Activated naive CD8-positive, alpha-beta T cell treated with anti-CD3 and anti-CD28 coated beads, Interleukin-2, amount 50 U/mL, for 24 hours (primary cell): ENCODE results near the gene NID1.
"Not testable (repeated sequence)": the region's sequence is repeated elsewhere in the genome, so short reads cannot be mapped to it uniquely, and the experiment has no call there.

Experiments
- ATAC-seq: fragments of 150-1000 bp; cut with Tn5 transposase; one replicate; pipeline ENCODE4 v1.10.0; 2021
- DNase-seq: peaks from one replicate; pipeline ENCODE4 v3.0.0; 2021
- H3K27ac Mint-ChIP-seq: one replicate; pipeline ENCODE4 v1.8.0; 2021; ENCODE audit warnings: mild to moderate bottlenecking, mixed read lengths
- H3K27me3 Mint-ChIP-seq: one replicate; pipeline ENCODE4 v1.8.0; 2021; ENCODE audit warnings: mixed read lengths
- H3K36me3 Mint-ChIP-seq: one replicate; pipeline ENCODE4 v1.8.0; 2021; ENCODE audit warnings: low read depth, mixed read lengths
- H3K4me1 Mint-ChIP-seq: one replicate; pipeline ENCODE4 v1.8.0; 2021; ENCODE audit warnings: mixed read lengths
- H3K4me3 Mint-ChIP-seq: one replicate; pipeline ENCODE4 v1.8.0; 2021; ENCODE audit warnings: mild to moderate bottlenecking, moderate library complexity, mixed read lengths
- H3K9me3 Mint-ChIP-seq: one replicate; pipeline ENCODE4 v1.8.0; 2021; ENCODE audit warnings: mixed read lengths

Gene NID1

DNA sequence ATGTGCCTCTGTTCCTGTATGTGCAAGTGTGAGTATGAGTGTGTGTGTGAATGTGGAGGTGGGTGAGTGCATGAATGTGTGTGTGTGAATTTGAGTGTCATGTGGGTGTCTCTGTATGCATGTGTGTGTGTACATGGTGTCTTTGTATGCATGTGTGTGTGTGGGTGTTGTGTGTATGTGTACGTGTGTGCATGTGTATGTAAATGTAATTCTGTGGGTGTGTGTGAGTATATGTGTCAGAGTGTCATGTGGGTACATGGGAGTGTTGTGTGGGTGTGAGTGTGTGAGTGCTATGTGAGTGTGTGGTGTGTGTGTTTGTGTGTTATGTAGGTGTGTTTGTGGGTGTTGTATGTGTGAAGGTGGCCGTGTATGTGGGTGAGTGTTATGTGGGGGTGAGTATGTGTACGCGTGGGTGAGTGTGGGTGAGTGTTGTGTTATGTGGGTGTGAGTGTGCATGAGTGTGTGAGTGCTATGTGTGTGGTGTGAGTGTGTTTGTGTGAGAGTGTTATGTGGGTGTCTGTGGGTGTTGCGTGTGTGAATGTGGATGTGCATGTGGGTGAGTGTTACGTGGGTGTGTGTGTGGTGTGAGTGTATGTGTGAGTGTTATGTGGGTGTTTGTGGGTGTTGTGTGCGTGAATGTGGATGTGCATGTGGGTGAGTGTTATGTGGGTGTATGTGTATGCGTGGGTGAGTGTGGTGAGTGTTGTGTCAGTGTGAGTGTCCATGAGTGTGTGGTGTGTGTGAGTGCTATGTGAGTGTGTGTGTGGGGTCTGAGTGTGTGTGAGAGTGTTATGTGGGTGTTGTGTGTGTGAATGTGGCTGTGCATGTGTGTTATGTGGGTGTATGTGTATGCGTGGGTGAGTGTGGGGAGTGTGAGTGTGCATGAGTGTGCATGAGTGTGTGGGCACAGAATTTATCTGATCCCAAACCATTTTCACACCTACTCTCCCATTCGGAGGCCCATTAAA is 36.6 kb upstream of the NID1 start:
- H3K4me3 Mint-ChIP-seq = no peak overlapping the region
- peaks cover 4% of the 10 kb centered on the region for H3K27me3 Mint-ChIP-seq
- H3K4me1 Mint-ChIP-seq = peaks cover 11% of the 10 kb centered on the region
- no peak for DNase-seq
- no peak overlapping the region for H3K27ac Mint-ChIP-seq
- no peak for ATAC-seq
- peaks cover 6% of the 10 kb centered on the region for H3K36me3 Mint-ChIP-seq
- H3K9me3 Mint-ChIP-seq = peaks cover 5% of the 10 kb centered on the region

DNA sequence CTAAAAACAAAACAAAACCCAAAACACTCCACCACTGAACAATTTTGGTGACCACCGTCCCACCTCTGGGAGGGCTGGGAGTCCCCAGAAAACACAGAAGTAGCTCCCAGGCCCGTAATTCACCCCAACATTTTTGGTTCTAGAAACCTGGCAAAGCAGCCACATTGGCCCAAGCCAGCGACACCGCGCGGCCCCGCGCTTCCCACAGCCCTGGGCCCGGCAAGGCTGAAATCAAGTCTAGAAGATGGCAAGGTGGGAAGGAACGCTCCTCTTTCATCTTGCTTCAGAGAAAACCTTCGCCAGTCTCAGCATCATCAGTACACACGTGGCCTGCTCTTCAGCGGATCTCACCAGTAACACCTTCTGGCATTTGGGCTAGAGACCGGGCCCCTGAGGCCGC is 35.9 kb upstream of the NID1 start:
- Mint-ChIP-seq H3K9me3 (peaks cover 7% of the 10 kb centered on the region), H3K27ac (no peak overlapping the region), H3K27me3 (peaks cover 4% of the 10 kb centered on the region), H3K36me3 (peaks cover 7% of the 10 kb centered on the region), H3K4me1 (peaks cover 11% of the 10 kb centered on the region), H3K4me3 (no peak overlapping the region)
- no peak for DNase-seq
- no peak for ATAC-seq

DNA sequence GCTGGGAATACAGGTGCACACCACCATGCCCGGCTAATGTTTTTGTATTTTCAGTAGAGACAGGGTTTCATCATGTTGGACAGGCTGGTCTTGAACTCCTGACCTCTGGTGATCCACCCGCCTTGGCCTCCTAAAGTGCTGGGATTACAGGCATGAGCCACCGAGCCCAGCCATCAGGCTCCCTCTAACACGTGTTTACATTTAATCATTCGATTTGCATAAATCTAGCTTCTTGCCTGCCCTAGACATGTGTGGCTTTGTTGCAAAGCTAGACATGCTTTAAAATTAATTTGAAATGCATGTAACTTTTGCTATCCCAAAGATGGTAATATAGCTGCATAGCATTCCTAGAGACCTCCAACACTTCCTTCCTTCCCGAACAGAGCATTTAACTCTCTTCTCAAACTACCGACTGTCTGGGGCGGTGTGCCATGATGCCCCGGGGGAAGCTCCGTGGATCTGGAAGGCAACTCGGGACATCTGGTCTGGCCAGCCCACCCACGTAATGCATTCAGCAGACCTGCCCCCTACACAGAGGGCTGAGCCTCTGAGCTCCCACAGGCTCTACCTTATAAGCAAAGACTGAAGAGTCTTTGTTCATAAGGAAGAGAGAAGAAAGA is 34.6 kb upstream of the NID1 start:
- no peak for DNase-seq
- peaks cover 7% of the 10 kb centered on the region for H3K9me3 Mint-ChIP-seq

DNA sequence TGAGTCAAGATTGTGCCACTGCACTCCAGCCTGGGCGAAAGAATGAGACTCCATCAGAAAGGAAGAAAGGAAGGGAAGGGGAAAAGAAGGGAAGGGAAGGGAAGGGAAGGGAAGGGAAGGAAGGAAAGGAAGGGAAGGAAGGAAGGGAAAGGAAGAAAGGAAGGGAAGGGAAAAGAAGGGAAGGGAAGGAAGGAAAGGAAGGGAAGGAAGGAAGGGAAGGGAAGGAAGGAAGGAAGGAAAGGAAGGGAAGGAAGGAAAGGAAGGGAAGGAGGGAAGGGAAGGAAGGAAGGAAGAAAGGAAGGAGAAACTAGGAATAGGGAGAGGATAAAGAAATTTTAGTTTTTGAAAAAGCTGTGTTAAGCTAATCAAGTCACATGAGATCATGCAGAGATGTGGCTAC is 33.4 kb upstream of the NID1 start:
- ATAC-seq (no peak), DNase-seq (no peak)
- H3K4me1 Mint-ChIP-seq = peaks cover 7% of the 10 kb centered on the region
- H3K27ac Mint-ChIP-seq = no peak overlapping the region
- peaks cover 8% of the 10 kb centered on the region for H3K27me3 Mint-ChIP-seq
- H3K4me3 Mint-ChIP-seq = no peak overlapping the region
- H3K9me3 Mint-ChIP-seq = peaks cover 7% of the 10 kb centered on the region
- peaks cover 7% of the 10 kb centered on the region for H3K36me3 Mint-ChIP-seq

More for the DNA sequence above, 34.6 kb upstream of the NID1 start:
- peaks cover 11% of the 10 kb centered on the region for H3K4me1 Mint-ChIP-seq
- no peak overlapping the region for H3K4me3 Mint-ChIP-seq
- no peak overlapping the region for H3K27ac Mint-ChIP-seq
- H3K27me3 Mint-ChIP-seq = peaks cover 7% of the 10 kb centered on the region
- ATAC-seq = no peak
- H3K36me3 Mint-ChIP-seq = peaks cover 7% of the 10 kb centered on the region

DNA sequence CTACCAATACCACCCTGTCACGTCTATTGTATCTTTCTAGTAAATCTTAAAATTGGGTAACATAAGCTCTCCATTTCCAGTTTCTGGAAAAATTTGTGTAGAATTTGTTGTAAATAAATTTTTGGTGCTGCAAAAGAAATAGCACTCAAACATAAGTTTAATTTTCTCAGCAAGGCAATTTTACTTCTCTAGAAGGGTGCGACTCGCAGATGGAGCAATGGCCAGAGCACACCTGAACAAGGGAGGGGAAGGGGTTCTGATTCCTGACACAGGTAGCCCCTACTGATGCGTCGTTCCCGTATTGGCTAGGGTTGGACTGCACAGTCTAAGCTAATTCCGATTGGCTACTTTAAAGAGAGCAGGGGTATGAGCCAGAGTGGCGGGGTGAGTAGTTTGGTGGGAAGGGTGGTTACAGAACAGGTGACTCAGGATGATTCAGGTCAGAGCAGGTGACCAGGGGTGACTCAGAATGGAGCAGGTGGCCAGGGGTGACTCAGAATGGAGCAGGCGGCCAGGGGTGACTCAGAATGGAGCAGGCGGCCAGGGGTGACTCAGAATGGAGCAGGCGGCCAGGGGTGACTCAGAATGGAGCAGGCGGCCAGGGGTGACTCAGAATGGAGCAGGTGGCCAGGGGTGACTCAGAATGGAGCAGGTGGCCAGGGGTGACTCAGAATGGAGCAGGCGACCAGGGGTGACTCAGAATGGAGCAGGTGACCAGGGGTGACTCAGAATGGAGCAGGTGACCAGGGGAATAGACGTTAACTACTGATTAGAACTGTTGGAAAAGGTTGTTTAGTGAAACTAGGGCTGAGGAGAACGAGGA is 32.0 kb upstream of the NID1 start:
- not testable (repeated sequence) for H3K27me3 Mint-ChIP-seq, H3K4me1 Mint-ChIP-seq, H3K9me3 Mint-ChIP-seq, H3K36me3 Mint-ChIP-seq, H3K4me3 Mint-ChIP-seq
- H3K27ac Mint-ChIP-seq = peak overlapping the region; percentile 92
- peak; percentile 74 for DNase-seq
- ATAC-seq = peak; percentile 33

DNA sequence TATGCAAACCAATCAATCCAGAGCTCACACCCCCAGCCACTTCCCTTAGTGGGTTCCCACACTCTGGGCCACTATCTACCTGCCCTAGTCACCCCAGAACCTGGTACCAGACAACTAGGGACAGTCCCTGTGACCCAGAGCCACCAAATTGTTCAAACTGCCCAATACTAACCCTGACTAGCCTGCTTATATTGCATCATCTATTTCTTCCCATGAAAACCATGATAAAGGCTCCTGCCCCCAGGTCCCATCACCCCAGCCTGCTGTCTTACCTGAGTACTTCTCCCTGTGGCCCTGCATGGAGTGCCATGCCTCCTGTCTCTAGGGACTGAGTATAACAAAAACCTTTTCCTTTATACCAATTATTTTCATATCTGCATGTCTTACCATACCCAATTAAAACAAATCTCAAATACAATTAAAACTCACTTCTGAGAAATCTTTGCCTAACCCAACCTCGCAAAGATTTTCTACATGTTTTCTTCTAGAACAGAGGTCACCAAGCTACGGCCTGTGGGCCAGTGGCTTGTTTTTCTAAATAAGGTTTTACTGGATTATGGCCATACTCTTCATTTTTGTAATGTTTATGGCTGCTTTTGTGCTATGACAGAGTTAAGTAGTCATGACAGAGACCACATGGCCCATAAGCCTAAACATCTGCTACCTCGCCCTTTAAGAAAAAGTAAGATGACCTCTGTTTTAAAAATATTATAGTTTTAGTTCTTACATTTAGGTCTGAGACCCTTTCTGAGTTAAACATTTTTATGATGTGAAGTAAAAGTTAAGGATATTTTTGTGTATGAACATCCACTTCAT is 31.0 kb upstream of the NID1 start:
- no peak for ATAC-seq
- Mint-ChIP-seq H3K27ac (no peak overlapping the region), H3K4me1 (peaks cover 7% of the 10 kb centered on the region), H3K27me3 (peaks cover 12% of the 10 kb centered on the region), H3K36me3 (peaks cover 7% of the 10 kb centered on the region), H3K9me3 (peaks cover 7% of the 10 kb centered on the region), H3K4me3 (no peak overlapping the region)
- no peak for DNase-seq

DNA sequence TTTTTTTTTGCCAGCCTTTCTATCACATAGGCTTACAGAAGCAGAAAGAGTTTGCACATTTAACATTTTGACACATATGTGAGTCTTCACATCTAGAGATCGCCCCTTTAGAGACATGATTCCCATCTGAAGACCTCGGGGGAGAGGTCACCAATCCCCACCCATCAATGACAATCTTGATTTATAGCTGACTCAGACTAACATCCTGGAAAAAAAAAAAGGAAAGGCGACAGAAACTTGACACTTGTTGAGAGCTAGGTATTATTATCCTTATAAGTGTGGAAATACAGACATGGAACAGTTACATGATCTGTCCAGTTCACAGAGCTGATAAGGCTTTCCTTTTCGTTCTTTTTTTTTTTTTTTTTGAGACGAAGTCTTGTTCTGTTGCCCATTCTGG is 28.0 kb upstream of the NID1 start:
- no peak for ATAC-seq
- Mint-ChIP-seq H3K9me3 (peaks cover 7% of the 10 kb centered on the region), H3K4me3 (no peak overlapping the region), H3K27me3 (peaks cover 20% of the 10 kb centered on the region), H3K36me3 (peaks cover 7% of the 10 kb centered on the region), H3K27ac (no peak overlapping the region), H3K4me1 (peaks cover 7% of the 10 kb centered on the region)
- no peak for DNase-seq

DNA sequence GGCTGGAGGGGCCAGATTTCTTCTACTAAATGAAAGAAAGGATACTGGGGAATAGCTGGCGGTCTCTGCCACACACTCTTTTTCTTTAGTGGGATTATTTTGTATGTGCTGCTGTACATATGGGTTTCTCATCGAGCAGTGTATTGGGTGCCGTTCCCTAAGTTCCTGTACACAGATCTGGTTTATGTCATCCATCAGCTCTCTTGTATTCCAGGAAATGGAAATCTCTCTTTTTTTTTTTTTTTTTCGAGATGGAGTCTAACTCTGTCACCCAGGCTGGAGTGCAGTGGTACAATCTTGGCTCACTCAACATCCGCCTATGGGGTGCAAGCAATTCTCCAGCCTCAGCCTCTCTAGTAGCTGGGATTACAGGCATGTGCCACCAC is 27.0 kb upstream of the NID1 start:
- no peak for ATAC-seq
- Mint-ChIP-seq H3K27me3 (peaks cover 17% of the 10 kb centered on the region), H3K4me3 (no peak overlapping the region), H3K9me3 (peaks cover 6% of the 10 kb centered on the region), H3K4me1 (peaks cover 3% of the 10 kb centered on the region), H3K36me3 (peaks cover 5% of the 10 kb centered on the region), H3K27ac (no peak overlapping the region)
- no peak for DNase-seq

DNA sequence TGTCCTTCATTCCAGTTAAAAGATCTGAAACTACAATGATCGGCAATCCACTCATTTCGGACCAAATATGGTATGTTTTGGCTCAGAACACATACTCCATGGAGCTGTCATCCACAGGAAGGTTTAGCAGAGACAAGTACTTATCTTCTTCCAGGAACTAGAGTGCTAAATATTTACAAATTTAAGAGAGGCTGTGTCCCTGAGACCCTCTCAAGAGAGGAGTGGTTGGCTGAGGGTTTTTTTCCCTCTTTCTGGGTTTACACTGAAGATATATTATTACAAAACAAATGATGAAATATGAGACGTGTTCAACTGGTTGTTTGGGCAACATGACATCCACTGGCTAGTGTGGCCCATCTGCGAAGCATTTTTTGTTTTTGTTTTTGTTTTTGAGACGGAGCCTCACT is 25.9 kb upstream of the NID1 start:
- no peaks in the 10 kb centered on the region for H3K36me3 Mint-ChIP-seq
- H3K9me3 Mint-ChIP-seq = no peaks in the 10 kb centered on the region
- no peak overlapping the region for H3K27ac Mint-ChIP-seq
- no peak for ATAC-seq
- H3K4me1 Mint-ChIP-seq = no peaks in the 10 kb centered on the region
- H3K4me3 Mint-ChIP-seq = no peak overlapping the region
- peaks cover 19% of the 10 kb centered on the region for H3K27me3 Mint-ChIP-seq
- no peak for DNase-seq

DNA sequence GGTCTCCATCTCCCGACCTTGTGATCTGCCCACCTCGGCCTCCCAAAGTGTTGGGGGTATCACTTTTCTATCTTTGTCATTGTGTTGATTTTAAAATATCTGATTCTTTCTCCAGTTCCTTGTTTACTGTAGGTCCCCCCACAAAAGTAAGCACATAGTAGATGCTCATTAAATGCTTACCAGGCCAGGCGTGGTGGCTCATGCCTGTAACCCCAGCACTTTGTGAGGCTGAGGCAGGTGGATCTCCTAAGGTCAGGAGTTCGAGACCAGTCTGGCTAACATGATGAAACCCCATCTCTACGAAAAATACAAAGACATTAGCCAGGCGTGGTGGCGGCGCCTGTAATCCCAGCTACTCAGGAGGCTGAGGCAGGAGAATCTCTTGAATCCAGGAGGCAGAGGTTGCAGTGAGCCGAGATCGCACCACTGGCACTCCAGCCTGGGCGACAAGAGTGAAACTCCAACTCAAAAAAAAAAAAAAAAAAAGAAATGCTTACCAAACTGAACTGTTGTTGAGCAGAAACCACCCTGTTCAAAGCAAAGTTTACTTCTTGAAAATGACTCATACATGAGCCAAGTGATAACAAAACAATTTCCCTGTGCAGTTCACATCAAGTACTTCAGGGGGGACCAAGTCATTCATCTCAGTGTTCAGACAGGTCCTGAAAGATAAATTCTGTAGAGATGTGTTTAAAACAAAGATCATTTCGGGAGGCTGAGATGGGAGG is 24.3 kb upstream of the NID1 start:
- no peaks in the 10 kb centered on the region for H3K4me1 Mint-ChIP-seq
- no peak overlapping the region for H3K4me3 Mint-ChIP-seq
- DNase-seq (no peak), ATAC-seq (no peak)
- H3K36me3 Mint-ChIP-seq = no peaks in the 10 kb centered on the region
- peaks cover 18% of the 10 kb centered on the region for H3K27me3 Mint-ChIP-seq
- H3K9me3 Mint-ChIP-seq = no peaks in the 10 kb centered on the region
- no peak overlapping the region for H3K27ac Mint-ChIP-seq

DNA sequence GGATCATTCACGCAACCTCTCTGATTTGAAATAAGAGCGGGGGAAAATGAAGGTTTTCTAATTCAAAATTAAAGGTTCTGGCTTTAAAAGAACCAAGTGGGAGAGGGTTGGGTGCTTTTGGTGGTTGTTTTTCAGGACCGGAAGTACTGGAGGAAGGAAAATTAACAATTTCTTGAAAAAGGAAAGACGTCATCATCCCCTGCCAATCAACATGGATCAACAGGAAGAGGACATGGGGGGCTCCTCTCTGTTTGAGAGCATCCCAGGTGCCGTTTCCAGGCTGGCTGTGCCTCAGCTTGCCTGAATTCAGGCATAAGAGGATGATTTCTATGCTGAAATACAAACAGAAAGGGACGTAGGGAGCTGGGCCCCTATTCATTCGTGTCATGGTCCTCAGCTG is 21.6 kb upstream of the NID1 start:
- ATAC-seq = no peak
- Mint-ChIP-seq H3K4me1 (peaks cover 7% of the 10 kb centered on the region), H3K36me3 (no peaks in the 10 kb centered on the region), H3K27ac (no peak overlapping the region), H3K4me3 (no peak overlapping the region), H3K27me3 (peaks cover 13% of the 10 kb centered on the region), H3K9me3 (no peaks in the 10 kb centered on the region)
- no peak for DNase-seq

DNA sequence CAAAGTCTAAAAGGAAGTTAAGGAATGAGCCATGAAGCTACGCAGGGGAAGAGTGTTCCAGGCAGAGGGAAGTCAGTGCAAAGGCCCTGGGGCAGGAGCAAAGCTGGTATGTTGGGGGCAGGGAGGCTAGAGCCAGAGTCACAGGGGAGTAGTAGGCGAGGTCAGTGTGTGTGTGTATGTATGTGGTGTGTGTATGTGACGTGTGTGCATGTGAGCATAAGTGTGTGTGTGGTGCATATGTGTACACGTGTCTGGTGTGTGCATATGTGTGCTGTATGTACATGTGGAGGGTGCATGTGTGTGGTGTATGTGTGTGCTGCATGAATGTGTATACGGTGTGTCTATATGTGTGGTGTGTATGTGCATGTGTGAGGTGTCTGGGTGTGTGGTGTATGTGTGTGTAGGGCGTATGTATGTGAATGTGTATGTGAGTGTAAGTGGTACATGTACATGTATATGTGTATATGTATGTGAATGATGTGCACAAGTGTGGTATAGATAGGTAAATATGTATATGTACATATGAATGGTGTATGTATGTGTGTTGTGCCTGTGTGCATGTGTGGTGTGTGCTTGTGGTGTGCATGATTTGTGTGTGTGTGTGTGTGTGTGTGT is 20.8 kb upstream of the NID1 start:
- no peak overlapping the region for H3K4me3 Mint-ChIP-seq
- DNase-seq = no peak
- no peak overlapping the region for H3K27ac Mint-ChIP-seq
- peaks cover 12% of the 10 kb centered on the region for H3K27me3 Mint-ChIP-seq
- H3K9me3 Mint-ChIP-seq = no peaks in the 10 kb centered on the region
- peaks cover 7% of the 10 kb centered on the region for H3K4me1 Mint-ChIP-seq
- ATAC-seq = no peak
- no peaks in the 10 kb centered on the region for H3K36me3 Mint-ChIP-seq

DNA sequence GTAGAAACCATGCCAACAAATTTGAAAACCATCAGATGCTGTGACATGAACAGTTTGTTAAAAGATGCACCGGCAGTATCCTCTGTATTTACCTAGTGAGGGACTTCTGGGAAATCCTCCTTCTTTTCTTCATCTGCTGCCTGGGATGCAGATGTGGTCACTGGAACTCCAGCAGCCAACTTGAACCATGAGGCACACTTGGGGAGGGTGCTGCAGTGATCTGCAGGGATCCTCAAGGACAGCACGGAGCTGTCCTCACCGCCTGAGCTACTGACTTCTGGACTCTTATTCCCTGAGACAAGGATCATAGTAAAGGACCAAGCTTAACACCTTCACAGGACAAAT is 19.5 kb upstream of the NID1 start:
- no peaks in the 10 kb centered on the region for H3K9me3 Mint-ChIP-seq
- H3K36me3 Mint-ChIP-seq = no peaks in the 10 kb centered on the region
- H3K4me3 Mint-ChIP-seq = no peak overlapping the region
- no peak overlapping the region for H3K27ac Mint-ChIP-seq
- DNase-seq (no peak), ATAC-seq (no peak)
- peaks cover 6% of the 10 kb centered on the region for H3K27me3 Mint-ChIP-seq
- H3K4me1 Mint-ChIP-seq = peaks cover 7% of the 10 kb centered on the region
